GM12873 (cell line): ENCODE measurements around the gene ANKLE2.

Source experiments
- TF ChIP-seq, protein P1 (sequence below): IDR thresholded peaks from 2 replicates; pipeline ENCODE4 v1.5.1; 2012; ENCODE audit warnings: low read depth, mild to moderate bottlenecking, moderate library complexity, low read length, control low read depth; ENCODE audit not compliant: insufficient read depth; ENCODE audit errors: missing control alignments

Gene ANKLE2

DNA sequence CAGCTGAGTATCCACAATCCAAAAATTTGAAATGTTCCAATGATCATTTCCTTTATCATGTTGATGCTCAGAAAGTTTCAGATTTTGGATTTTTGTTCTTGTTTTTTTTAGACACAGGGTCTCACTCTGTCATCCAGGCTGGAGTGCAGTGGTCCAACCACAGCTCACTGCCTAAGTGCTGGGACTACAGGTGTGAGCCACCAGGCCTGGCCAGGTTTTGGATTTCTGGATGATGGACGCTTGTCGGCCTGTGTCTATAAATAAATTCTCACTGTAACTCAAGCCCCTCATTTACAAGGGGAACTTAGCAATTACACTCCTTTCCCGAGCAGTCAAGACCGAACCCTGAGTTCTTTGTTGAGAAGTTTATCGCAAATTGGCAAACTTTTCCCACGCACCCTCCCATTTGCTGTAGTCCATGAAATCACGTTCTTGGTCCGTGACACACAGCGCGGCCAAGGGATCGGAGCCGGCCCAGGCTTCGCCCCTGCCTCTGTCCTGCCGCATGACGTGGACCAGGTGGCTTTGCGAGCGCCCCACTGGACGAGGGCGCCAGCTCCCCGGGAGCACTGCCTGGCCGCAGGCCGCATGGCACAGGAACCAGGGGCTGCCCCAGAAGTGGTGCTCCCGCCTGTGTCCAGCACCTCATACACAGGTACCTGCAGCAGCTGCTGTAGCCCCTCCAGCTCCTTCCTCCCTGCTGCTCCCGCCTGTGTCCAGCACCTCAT, 14.0 kb upstream of the ANKLE2 start:
- TF ChIP-seq, protein P1, sequence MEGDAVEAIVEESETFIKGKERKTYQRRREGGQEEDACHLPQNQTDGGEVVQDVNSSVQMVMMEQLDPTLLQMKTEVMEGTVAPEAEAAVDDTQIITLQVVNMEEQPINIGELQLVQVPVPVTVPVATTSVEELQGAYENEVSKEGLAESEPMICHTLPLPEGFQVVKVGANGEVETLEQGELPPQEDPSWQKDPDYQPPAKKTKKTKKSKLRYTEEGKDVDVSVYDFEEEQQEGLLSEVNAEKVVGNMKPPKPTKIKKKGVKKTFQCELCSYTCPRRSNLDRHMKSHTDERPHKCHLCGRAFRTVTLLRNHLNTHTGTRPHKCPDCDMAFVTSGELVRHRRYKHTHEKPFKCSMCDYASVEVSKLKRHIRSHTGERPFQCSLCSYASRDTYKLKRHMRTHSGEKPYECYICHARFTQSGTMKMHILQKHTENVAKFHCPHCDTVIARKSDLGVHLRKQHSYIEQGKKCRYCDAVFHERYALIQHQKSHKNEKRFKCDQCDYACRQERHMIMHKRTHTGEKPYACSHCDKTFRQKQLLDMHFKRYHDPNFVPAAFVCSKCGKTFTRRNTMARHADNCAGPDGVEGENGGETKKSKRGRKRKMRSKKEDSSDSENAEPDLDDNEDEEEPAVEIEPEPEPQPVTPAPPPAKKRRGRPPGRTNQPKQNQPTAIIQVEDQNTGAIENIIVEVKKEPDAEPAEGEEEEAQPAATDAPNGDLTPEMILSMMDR: no peak

DNA sequence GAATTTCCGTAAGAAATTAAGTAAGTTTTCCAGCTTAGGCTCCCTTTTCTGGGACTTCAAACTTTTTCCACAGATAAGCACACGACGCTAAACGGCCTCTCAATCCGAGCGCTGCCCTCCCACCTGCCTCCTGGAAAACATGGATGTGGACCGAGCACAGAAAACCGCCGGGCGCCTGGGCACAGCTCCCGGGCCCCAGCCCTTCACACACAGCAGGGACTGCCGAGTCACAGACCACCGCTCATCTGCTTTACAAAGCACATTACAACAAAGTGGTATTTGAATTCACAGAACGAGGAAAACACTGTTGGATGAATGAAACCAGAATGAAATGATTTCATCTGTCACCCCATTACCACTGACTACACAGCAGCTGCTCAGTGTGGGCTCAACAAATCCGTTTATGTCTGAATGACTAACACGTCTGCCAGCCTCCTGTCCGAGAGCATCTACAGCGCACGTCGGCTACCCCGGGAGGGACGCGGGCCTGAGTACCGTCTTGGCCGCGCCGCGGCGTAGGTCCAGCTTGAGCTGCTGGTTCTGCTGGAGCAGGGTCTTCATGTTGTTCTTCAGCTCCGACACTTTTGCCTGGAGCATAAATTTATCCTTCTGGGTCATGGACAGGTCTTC, 13.1 kb upstream of the ANKLE2 start:
- TF ChIP-seq, protein P1: no peak

DNA sequence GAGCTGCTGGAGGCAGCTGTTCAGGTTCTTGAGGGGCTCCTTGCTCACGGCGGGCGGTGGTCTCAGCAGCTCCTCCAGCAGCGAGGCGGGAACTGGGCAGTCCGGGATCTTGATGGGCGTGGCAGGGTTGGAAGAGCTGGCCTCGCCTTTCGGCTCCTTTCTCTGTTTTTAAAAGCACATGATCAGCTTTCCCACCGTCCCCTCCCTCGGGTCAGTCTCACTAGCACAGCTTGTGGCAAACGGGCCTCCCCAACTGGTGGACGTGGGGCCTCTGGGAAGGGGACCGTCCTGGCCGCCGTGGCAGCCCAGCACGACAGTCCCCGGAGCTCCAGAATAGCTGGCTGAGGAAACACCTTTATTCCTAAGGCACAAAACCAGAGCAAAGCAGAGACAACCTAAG, 12.5 kb upstream of the ANKLE2 start:
- TF ChIP-seq, protein P1: no peak

DNA sequence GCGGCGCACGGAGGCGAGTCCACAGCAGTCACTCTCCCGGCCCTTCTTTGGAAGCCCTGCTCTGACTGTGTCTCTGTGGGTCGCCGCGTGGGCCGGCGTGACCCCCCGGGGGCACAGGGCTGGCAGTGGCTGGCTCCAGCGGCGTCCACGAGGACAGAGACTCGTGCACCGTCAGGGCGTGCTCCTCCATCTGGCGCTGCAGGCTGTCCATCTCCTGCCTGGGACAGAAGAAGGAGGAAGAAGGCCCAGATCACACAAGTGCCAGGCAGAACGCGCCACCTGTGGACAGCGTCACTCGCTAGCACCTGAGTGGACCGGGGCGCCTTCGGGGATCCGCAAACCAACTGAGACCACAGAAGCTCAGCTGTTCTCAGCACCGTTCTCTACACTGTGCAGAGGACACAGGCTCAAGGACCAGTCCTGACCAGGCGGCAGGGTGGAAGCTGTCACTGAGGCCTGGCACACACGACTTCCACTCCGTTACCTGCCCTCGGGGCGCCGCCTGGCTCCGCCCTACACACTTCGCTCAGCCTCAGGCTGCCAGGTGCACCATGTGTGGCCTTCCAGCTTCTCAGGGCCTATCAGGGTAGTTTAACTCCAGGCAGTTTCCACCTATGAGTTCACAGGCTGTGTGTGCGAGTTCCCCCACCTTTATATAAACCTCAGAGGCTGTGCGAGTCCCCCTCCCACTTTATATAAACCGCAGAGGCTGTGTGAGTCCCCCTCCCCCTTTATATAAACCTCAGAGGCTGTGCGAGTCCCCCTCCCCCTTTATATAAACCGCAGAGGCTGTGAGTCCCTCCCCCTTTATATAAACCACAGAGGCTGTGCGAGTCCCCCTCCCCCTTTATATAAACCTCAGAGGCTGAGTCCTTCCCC, 11.7 kb upstream of the ANKLE2 start:
- TF ChIP-seq, protein P1: no peak

DNA sequence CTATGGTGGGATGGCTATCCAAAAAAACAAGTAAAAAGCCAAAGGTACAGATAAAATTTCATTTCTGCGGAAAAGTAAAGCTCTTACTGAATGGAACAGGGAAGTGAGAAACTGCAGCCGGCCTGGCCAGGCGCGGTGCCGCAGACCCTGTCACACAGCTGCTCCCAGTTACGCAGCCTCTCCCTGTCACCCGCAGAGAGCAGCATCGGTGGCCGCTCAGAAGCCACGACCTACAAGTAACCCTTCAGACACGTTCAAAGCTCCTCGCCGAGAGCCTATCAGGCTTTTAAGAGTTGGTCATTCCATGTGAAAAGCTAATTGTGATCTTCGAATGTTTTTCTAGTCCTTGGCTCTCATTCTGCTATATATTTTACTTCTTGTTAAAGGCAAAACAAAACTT, 11.0 kb upstream of the ANKLE2 start:
- TF ChIP-seq, protein P1: no peak

DNA sequence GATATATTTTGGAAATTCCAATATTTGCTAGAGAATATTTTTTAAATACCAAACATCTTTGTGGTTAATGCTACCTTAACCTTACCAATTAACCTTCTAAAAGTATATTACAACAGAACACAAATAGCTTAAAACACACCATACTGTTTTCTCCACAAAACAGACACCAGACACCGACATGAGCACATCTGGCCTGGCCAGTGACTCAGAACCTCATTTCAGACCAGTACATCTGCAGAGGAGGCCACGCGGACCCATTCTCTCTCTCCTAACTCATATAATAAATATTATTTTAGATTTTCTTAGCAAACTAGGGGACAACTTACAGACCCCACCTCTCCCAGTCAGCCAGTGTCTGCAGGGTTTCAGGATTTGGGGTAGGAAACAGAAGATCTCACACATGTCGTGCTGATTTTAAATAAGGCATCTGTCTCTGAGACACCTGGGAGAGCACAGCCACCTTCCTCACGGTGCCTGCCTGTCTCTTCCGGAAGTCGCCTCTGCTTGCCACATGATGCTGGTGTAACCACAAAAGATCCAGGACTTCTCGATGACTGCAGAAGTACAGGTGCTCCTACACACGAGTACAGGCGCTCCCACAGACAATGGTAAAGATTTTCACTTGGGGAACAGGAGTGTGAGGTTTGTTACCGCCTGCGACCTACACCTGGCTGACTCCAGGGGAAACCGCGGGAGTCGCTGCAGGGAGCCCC, 9.7 kb upstream of the ANKLE2 start:
- TF ChIP-seq, protein P1: no peak
